ENCODE results near the gene MED27. TPM values are rescaled to one million over a fixed set of nuclear protein-coding genes. Genes with fewer than 3 reads are reported as not detected.

MED27 gene
- total and polyA plus RNA-seq, 2 of the 8 experiments (the other 6 are each of a cell fraction or from before 2014, with no cell fraction given), result 29.9 to 56.5 TPM

DNA sequence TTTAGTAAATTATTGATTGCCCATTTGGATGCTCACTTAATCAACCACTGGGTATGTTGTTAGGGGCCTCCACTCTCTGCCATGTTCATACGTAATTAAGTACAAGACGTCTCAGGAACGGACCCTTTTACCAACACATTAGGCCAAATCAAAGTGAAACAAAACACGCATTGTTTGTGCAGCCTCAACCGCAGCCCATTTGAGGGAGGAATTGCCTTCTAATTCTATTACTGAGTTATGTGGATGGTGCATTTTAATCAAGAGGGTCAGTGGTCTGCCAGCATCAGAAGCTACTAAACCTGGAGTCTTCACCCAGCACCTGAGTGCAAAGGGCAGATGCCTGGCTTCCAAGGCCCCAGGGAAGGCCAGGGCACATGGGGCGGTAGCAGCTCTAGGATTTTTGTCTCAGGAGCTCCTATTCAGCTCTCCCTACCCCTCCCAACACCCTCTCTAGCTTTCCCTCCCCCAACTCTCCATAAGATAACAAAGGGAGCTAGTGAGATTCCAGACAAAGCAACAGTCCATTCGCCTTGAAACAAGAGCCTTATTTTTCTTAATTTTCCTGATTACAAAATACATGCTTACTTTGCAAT is 7.9 kb upstream of the MED27 start:
- no peaks in the 10 kb centered on the region for H3K36me3 ChIP-seq (ENCODE audit: control insufficient read depth in 2 of 4, insufficient read depth in 4 of 4, low read length in 3 of 4)
- H3K14ac ChIP-seq (ENCODE audit: insufficient read length), result no peak overlapping the region
- H3K27ac ChIP-seq (ENCODE audit: low read depth, low read length), result no peak overlapping the region
- no peak overlapping the region for H2BK12ac ChIP-seq (ENCODE audit: low read depth, low read length)
- no peak for DNase-seq (ENCODE audit: low read depth in 1 of 2, low spot score in 2 of 2)
- no peak overlapping the region for H4K5ac ChIP-seq (ENCODE audit: insufficient read length, low read depth, low read length)
- no peak overlapping the region for H2BK5ac ChIP-seq (ENCODE audit: low read depth, low read length)
- no peak overlapping the region for H3K23ac ChIP-seq (ENCODE audit: insufficient read length)
- no peak overlapping the region for H3K4me3 ChIP-seq (ENCODE audit: extremely low read depth in 1 of 4, insufficient read depth in 2 of 4, low read depth in 3 of 4, low read length in 4 of 4)
- no peak overlapping the region for H3K56ac ChIP-seq (replicated peaks; ENCODE audit: insufficient read length, low read depth, low read length)
- H3K4me1 ChIP-seq (replicated peaks in 1 of 4; ENCODE audit: control insufficient read depth in 3 of 4, insufficient read depth in 4 of 4, low read length in 3 of 4), result peaks cover 0 to 3% (median 0%) of the 10 kb centered on the region in 4 experiments; a peak in 1 of 7 replicates
- no peak overlapping the region for H2AFZ ChIP-seq (ENCODE audit: low read length)
- no peaks in the 10 kb centered on the region for H3K79me2 ChIP-seq (ENCODE audit: control insufficient read depth in 1 of 2, insufficient read depth in 2 of 2, low read length in 2 of 2)
- no peak for FAIRE-seq
- no peak overlapping the region; the same call in 1 of the 2 replicates for H3K18ac ChIP-seq (ENCODE audit: extremely low read depth, low read length)
- H3K9me3 ChIP-seq (ENCODE audit: insufficient read depth in 2 of 2, low read depth in 1 of 2, low read length in 1 of 2), result no peaks in the 10 kb centered on the region
- no peak for TF ChIP-seq E2F6 (IDR thresholded peaks at IDR 0.05)
- no peak for TF ChIP-seq ZNF274 (IDR thresholded peaks at IDR 0.05; ENCODE audit: borderline replicate concordance, extremely low read depth, low read length)
- no peak for TF ChIP-seq MAFK (IDR thresholded peaks at IDR 0.05; ENCODE audit: low read depth, low read length)
- TF ChIP-seq EGR1 (IDR thresholded peaks at IDR 0.05; ENCODE audit: borderline replicate concordance, low read depth, low read length), result no peak
- no peak for TF ChIP-seq SIX5 (IDR thresholded peaks at IDR 0.05; ENCODE audit: low read depth, low read length)
- TF ChIP-seq RBBP5 (IDR thresholded peaks at IDR 0.05; ENCODE audit: borderline replicate concordance, low read depth, low read length), result no peak
- no peak for TF ChIP-seq HDAC2 (IDR thresholded peaks at IDR 0.05; ENCODE audit: borderline replicate concordance in 1 of 2, low read depth in 2 of 2, low read length in 2 of 2)
- TF ChIP-seq BCL11A (IDR thresholded peaks at IDR 0.05; ENCODE audit: low read depth in 2 of 2, low read length in 2 of 2), result no peak
- TF ChIP-seq PHF8 (conservative IDR thresholded peaks at IDR 0.05; ENCODE audit: low read depth, low read length), result no peak
- no peak for TF ChIP-seq CTBP2 (IDR thresholded peaks at IDR 0.05; ENCODE audit: borderline replicate concordance, insufficient read depth, insufficient read length, low read length)
- H2BK20ac ChIP-seq (ENCODE audit: low read length), result no peak overlapping the region
- H4K8ac ChIP-seq (ENCODE audit: extremely low read depth, insufficient read depth, low read length), result no peak overlapping the region
- H3K4me2 ChIP-seq (ENCODE audit: insufficient read depth in 1 of 2, low read depth in 2 of 2, low read length in 2 of 2), result no peak overlapping the region
- H4K91ac ChIP-seq (replicated peaks; ENCODE audit: insufficient read length, low read length), result no peak overlapping the region
- no peak overlapping the region for H2BK120ac ChIP-seq (replicated peaks; ENCODE audit: low read depth, low read length)
- no peak overlapping the region for H3K4ac ChIP-seq (replicated peaks; ENCODE audit: insufficient read length, low read depth, low read length)
- no peaks in the 10 kb centered on the region for H4K20me1 ChIP-seq (replicated peaks in 1 of 2; ENCODE audit: control insufficient read depth in 1 of 2, insufficient read depth in 2 of 2, low read length in 2 of 2)
- no peak overlapping the region for H2AK5ac ChIP-seq (ENCODE audit: low read depth, low read length)
- 0 out of 2 replicates have a peak, but pooled peaks cover 2% of the 10 kb centered on the region for H3K23me2 ChIP-seq (ENCODE audit: low read depth, low read length)
- H2BK15ac ChIP-seq (ENCODE audit: low read length), result no peak overlapping the region
- H3K9ac ChIP-seq (replicated peaks in 1 of 4; ENCODE audit: extremely low read depth in 1 of 4, low read depth in 3 of 4, low read length in 3 of 4), result no peak overlapping the region
- CTCF ChIA-PET (ENCODE audit: partially characterized antibody), result no interaction called here
- H3K27me3 ChIP-seq (replicated peaks in 1 of 4; ENCODE audit: control insufficient read depth in 3 of 4, extremely low read depth in 1 of 4, insufficient read depth in 3 of 4, low read length in 3 of 4), result 0 out of 7 replicates have a peak, but pooled peaks cover 0 to 2% (median 0%) of the 10 kb centered on the region in 4 experiments
- H3K79me1 ChIP-seq (ENCODE audit: low read depth, low read length), result no peaks in the 10 kb centered on the region
- POLR2A ChIA-PET (ENCODE audit: partially characterized antibody), result no interaction called here
- WGBS, 2 experiments (ENCODE audit: extremely low coverage in 1 of 2, insufficient coverage in 1 of 2, insufficient read length in 1 of 2, insufficient replicate concordance in 2 of 2, low coverage in 1 of 2, low lambda C conversion rate in 2 of 2, missing lambda C conversion rate in 1 of 2), result 83% methylated on average over 7 of the region's 7 CpGs; no CpG with 5 or more reads in 1 of the 2 experiments
